K562 (cell line): Measurements from ENCODE around the gene NF1. TPM values are rescaled to one million over a fixed set of nuclear protein-coding genes. Genes with fewer than 3 reads are reported as not detected.

Experiments used
- ATAC-seq: fragments of 200-7000 bp; cut with Tn5 transposase; 3 replicates; pipeline ENCODE4 v1.9.1; 2020; ENCODE audit warnings: moderate library complexity
- BruUV-seq: library from RNA; stranded (reverse); fragments of 400-500 nt; replicated peaks from 2 replicates; lab custom pipeline; 2021; lab: Mats Ljungman, UMichigan
- CTCF ChIA-PET: fragments of 300-600 bp; formaldehyde crosslinking; extraction: SDS; loops from one replicate; lab custom pipeline; 2021; ENCODE audit warnings: low intra/inter-chr PET ratio; lab: Yijun Ruan, JAX
- POLR2A ChIA-PET: fragments of 300-600, 350-650 bp; sonication (Branson Sonifier 250); formaldehyde crosslinking; extraction: SDS; loops from one replicate; lab custom pipeline; 2021; ENCODE audit warnings: antibody characterized with exemption, inconsistent platforms; lab: Yijun Ruan, JAX
- DNase-seq, 4 experiments: peaks; one replicate each; pipeline versions ENCODE4 v3.0.0 to v3.0.0-alpha.2; 2011 to 2018; ENCODE audit warnings: low spot score in 3 of 4, mixed read lengths in 3 of 4; ENCODE audit errors: extremely low read depth in 1 of 4
- FAIRE-seq: peaks from 2 replicates; lab custom pipeline; 2011; peaks lifted over from hg19 to GRCh38; lab: Jason Lieb, UNC
- H2AFZ ChIP-seq: 2 replicates; pipeline ENCODE4 v1.6.0; 2011; ENCODE audit warnings: low read depth, low read length, control low read depth, inconsistent platforms
- H3K27ac ChIP-seq: fragments of 200-600 bp; 3 replicates; pipeline ENCODE4 v1.8.0; 2011; ENCODE audit warnings: low read depth, mild to moderate bottlenecking, control low read depth, inconsistent platforms, low read length, moderate library complexity, mixed read lengths; ENCODE audit errors: extremely low read depth
- H3K27me3 ChIP-seq, 2 experiments: fragments of 300-600 bp in 1 of 2; 2 replicates in 1 of 2; 3 replicates in 1 of 2; pipeline versions ENCODE4 v1.6.0 to v1.8.0; 2011; ENCODE audit warnings: inconsistent platforms in 2 of 2, low read length in 2 of 2, mild to moderate bottlenecking in 1 of 2, mixed read lengths in 1 of 2, moderate library complexity in 1 of 2; ENCODE audit not compliant: control insufficient read depth in 2 of 2, insufficient read depth in 2 of 2
- H3K36me3 ChIP-seq: fragments of 300-600 bp; 3 replicates; pipeline ENCODE4 v1.8.0; 2011; ENCODE audit warnings: mild to moderate bottlenecking, low read length, inconsistent platforms; ENCODE audit not compliant: control insufficient read depth, insufficient read depth
- H3K4me1 ChIP-seq, 2 experiments: fragments of 200-600 bp in 1 of 2; replicated peaks in 1 of 2; 2 replicates in 1 of 2; 3 replicates in 1 of 2; pipeline versions ENCODE4 v1.5.1 to v1.8.0; 2011; ENCODE audit warnings: inconsistent platforms in 2 of 2, low read length in 2 of 2, mild to moderate bottlenecking in 1 of 2, mixed read lengths in 1 of 2, moderate library complexity in 1 of 2; ENCODE audit not compliant: control insufficient read depth in 2 of 2, insufficient read depth in 2 of 2
- H3K4me2 ChIP-seq: 2 replicates; pipeline ENCODE4 v1.6.1; 2011; ENCODE audit warnings: low read length, control low read depth, inconsistent platforms, mixed read lengths; ENCODE audit not compliant: insufficient read depth
- H3K4me3 ChIP-seq: fragments of 200-600 bp; sonication (generic), shearing (Covaris generic); 2 replicates; pipeline ENCODE4 v1.5.1; 2016; ENCODE audit warnings: control low read depth, inconsistent platforms
- H3K79me2 ChIP-seq: fragments of 200-600 bp; 3 replicates; pipeline ENCODE4 v1.8.0; 2011; ENCODE audit warnings: low read length, inconsistent platforms; ENCODE audit not compliant: control insufficient read depth, insufficient read depth
- H3K9ac ChIP-seq, 2 experiments: 2 replicates each; pipeline versions ENCODE4 v1.6.0 to v1.6.1; 2011; ENCODE audit warnings: low read depth in 2 of 2, low read length in 2 of 2, control low read depth in 1 of 2, inconsistent platforms in 1 of 2, mild to moderate bottlenecking in 1 of 2, mixed read lengths in 1 of 2; ENCODE audit not compliant: insufficient read depth in 1 of 2
- H3K9me1 ChIP-seq: one replicate; pipeline ENCODE4 v1.6.0; 2011; ENCODE audit warnings: inconsistent platforms, mild to moderate bottlenecking, low read length, moderate library complexity; ENCODE audit not compliant: control insufficient read depth, insufficient read depth
- H3K9me3 ChIP-seq: replicated peaks from 2 replicates; pipeline ENCODE4 v1.5.1; 2011; ENCODE audit warnings: low read depth, low read length, inconsistent platforms; ENCODE audit not compliant: control insufficient read depth, insufficient read depth
- H4K20me1 ChIP-seq: replicated peaks from 2 replicates; pipeline ENCODE4 v1.6.1; 2011; ENCODE audit warnings: low read length, inconsistent platforms, mixed read lengths; ENCODE audit not compliant: control insufficient read depth, insufficient read depth
- C11orf30 ChIP-seq: fragments of 450-650 bp; IDR thresholded peaks from 2 replicates; pipeline ENCODE4 v1.6.1; 2016; ENCODE audit warnings: low read depth, mild to moderate bottlenecking
- CCAR2 ChIP-seq: fragments of 200-400 bp; formaldehyde crosslinking; IDR thresholded peaks from 2 replicates; pipeline ENCODE4 v1.6.1; 2017; ENCODE audit warnings: mild to moderate bottlenecking, low read depth, low read length
- DIDO1 ChIP-seq: fragments of 450-650 bp; IDR thresholded peaks from 2 replicates; pipeline ENCODE4 v1.6.1; 2016; ENCODE audit warnings: low read depth, missing biosample characterization, missing genetic modification characterization
- DNMT1 ChIP-seq: fragments of 450-650 bp; IDR thresholded peaks from 2 replicates; pipeline ENCODE4 v1.6.1; 2016; ENCODE audit warnings: antibody characterized with exemption, mild to moderate bottlenecking
- GMEB1 ChIP-seq: fragments of 250-450 bp; sonication (Bioruptor Pico); IDR thresholded peaks from 2 replicates; pipeline ENCODE4 v1.4.0; 2020; ENCODE audit warnings: mild to moderate bottlenecking
- JUND ChIP-seq, 2 experiments: IDR thresholded peaks; 2 replicates in 1 of 2; 3 replicates in 1 of 2; pipeline ENCODE4 v1.6.1; 2011; ENCODE audit warnings: borderline replicate concordance in 2 of 2, low read depth in 2 of 2, low read length in 2 of 2, improper control_type of control experiment in 1 of 2, missing biosample characterization in 1 of 2, missing genetic modification characterization in 1 of 2, missing genetic modification reagents in 1 of 2
- KLF10 ChIP-seq: fragments of 250-450 bp; sonication (Bioruptor Pico); IDR thresholded peaks from 2 replicates; pipeline ENCODE4 v1.6.1; 2021; ENCODE audit warnings: matching md5 sums
- KLF16 ChIP-seq: IDR thresholded peaks from 2 replicates; pipeline ENCODE4 v1.6.1; 2016; ENCODE audit warnings: antibody characterized with exemption
- MAFG ChIP-seq: fragments of 450-650 bp; conservative IDR thresholded peaks from 2 replicates; pipeline ENCODE4 v1.6.1; 2016; ENCODE audit warnings: missing genetic modification characterization, missing compliant biosample characterization
- MTA2 ChIP-seq: fragments of 450-650 bp; IDR thresholded peaks from 2 replicates; pipeline ENCODE4 v1.6.1; 2016; ENCODE audit warnings: low read depth
- MTA3 ChIP-seq: fragments of 450-650 bp; formaldehyde crosslinking; IDR thresholded peaks from 2 replicates; pipeline ENCODE4 v1.6.1; 2017; ENCODE audit warnings: mild to moderate bottlenecking, borderline replicate concordance
- NCOR1 ChIP-seq: fragments of 450-650 bp; IDR thresholded peaks from 2 replicates; pipeline ENCODE4 v1.6.1; 2016; ENCODE audit warnings: mild to moderate bottlenecking, moderate library complexity
- RBM14 ChIP-seq: fragments of 200-400 bp; formaldehyde crosslinking; IDR thresholded peaks from 2 replicates; pipeline ENCODE4 v1.6.1; 2018; ENCODE audit warnings: low read depth, mild to moderate bottlenecking, low read length, moderate library complexity, borderline replicate concordance; ENCODE audit not compliant: insufficient read depth
- SMARCB1 ChIP-seq: IDR thresholded peaks from 2 replicates; pipeline ENCODE4 v1.6.1; 2011; ENCODE audit warnings: improper control_type of control experiment, low read depth; ENCODE audit not compliant: insufficient read length
- SRSF7 ChIP-seq: fragments of 200-400 bp; formaldehyde crosslinking; optimal IDR thresholded peaks from 2 replicates; pipeline ENCODE3; 2017; ENCODE audit warnings: mild to moderate bottlenecking, low read depth, low read length
- TEAD4 ChIP-seq, 2 experiments: sonication (generic) in 1 of 2; formaldehyde crosslinking in 1 of 2; IDR thresholded peaks; 2 replicates each; pipeline versions ENCODE4 v1.6.1 to v1.8.0; 2012 to 2022; ENCODE audit warnings: borderline replicate concordance in 1 of 2, inconsistent platforms in 1 of 2, low read length in 1 of 2, mild to moderate bottlenecking in 1 of 2, missing genetic modification reagents in 1 of 2
- ZBTB33 ChIP-seq: sonication (generic); formaldehyde crosslinking; IDR thresholded peaks from 2 replicates; pipeline ENCODE4 v1.8.1; 2023; ENCODE audit warnings: mild to moderate bottlenecking, missing genetic modification reagents
- ZFP1 ChIP-seq: fragments of 450-650 bp; formaldehyde crosslinking; IDR thresholded peaks from 2 replicates; pipeline ENCODE4 v1.4.0; 2020; ENCODE audit warnings: mild to moderate bottlenecking, mixed read lengths
- ZNF175 ChIP-seq: fragments of 200-800 bp; sonication (Bioruptor generic); IDR thresholded peaks from 2 replicates; pipeline ENCODE4 v1.6.1; 2016; ENCODE audit warnings: low read depth, mild to moderate bottlenecking, missing genetic modification characterization, missing compliant biosample characterization
- ZNF316 ChIP-seq: fragments of 450-650 bp; IDR thresholded peaks from 2 replicates; pipeline ENCODE4 v1.6.1; 2016
- ZNF644 ChIP-seq: fragments of 200-800 bp; sonication (Bioruptor generic); IDR thresholded peaks from 2 replicates; pipeline ENCODE4 v1.6.1; 2016; ENCODE audit warnings: low read depth, missing genetic modification characterization, missing compliant biosample characterization
- in situ Hi-C: fragments of 300-500 bp; cut with MboI; formaldehyde crosslinking; loops from 4 replicates; pipeline ENCODE4 v1.15.0; 2018; ENCODE audit warnings: inconsistent platforms, mixed read lengths
- intact Hi-C: fragments of 100-400 bp; cut with micrococcal nuclease; formaldehyde crosslinking; loops from 2 replicates; pipeline ENCODE4 v1.14.2; 2022
- polyA plus RNA-seq, 8 experiments: library from polyadenylated mRNA; depleted of rRNA in 4 of 8; stranded (reverse) in 5 of 8; unstranded in 3 of 8; fragments of >200 nt; fragmentation: Nextera tagmentation in 2 of 8; fragmentation: Illumina TruSeq in 1 of 8; extraction: Ambion mirVana in 2 of 8; extraction: Trizol in 1 of 8; gene quantifications; 2 replicates each; pipeline versions ENCODE4 v1.2.1 to v1.2.3, GENCODE V29; 2011 to 2014; ENCODE audit warnings: inconsistent platforms in 1 of 8, missing spikeins in 1 of 8
- total RNA-seq, 7 experiments: library from RNA; depleted of rRNA in 6 of 7; stranded (reverse); fragments of >200 nt in 6 of 7; fragmentation: Illumina TruSeq in 2 of 7; extraction: Trizol in 2 of 7; gene quantifications; 2 replicates each; pipeline versions ENCODE4 v1.2.1 to v1.2.3, GENCODE V29; 2011 to 2021; ENCODE audit warnings: low replicate concordance in 1 of 7

The NF1 gene
- total and polyA plus RNA-seq, 9 of the 15 experiments (the other 6 are each of a cell fraction or from before 2014, with no cell fraction given) = 3.4 to 41.9 (median 24.3) TPM

GRCh38 chr17:31272236-31272635, 177.5 kb downstream of the NF1 start (continued):
- no peak for TF ChIP-seq GMEB1 (CRISPR knock-in tag)
- no peak for TF ChIP-seq ZBTB33 (CRISPR knock-in tag)
- no peak for TF ChIP-seq DNMT1
- no peak for TF ChIP-seq KLF16
- TF ChIP-seq KLF10 (CRISPR knock-in tag) = no peak
- TF ChIP-seq MTA2 = no peak
- TF ChIP-seq CCAR2 = no peak

- H3K27ac ChIP-seq = no peak overlapping the region
- H3K9me3 ChIP-seq = no peaks in the 10 kb centered on the region
- H3K4me3 ChIP-seq = no peak overlapping the region
- ATAC-seq (no peak), FAIRE-seq (no peak), DNase-seq (no peak)
- no peaks in the 10 kb centered on the region for H3K27me3 ChIP-seq
- no peaks in the 10 kb centered on the region; the same call in 1 of the 2 replicates for H4K20me1 ChIP-seq
- H2AFZ ChIP-seq = no peak overlapping the region
- no TSS peak for BruUV-seq
- H3K9ac ChIP-seq = no peak overlapping the region
- POLR2A ChIA-PET = no interaction called here
- no peaks in the 10 kb centered on the region; a peak in 1 of 5 replicates for H3K4me1 ChIP-seq
- H3K9me1 ChIP-seq = no peaks in the 10 kb centered on the region
- CTCF ChIA-PET = no interaction called here
- no peaks in the 10 kb centered on the region for H3K79me2 ChIP-seq
- intact Hi-C loops (no loop called here), in situ Hi-C loops (no loop called here)
- no peak overlapping the region for H3K4me2 ChIP-seq
- peaks cover 35% of the 10 kb centered on the region for H3K36me3 ChIP-seq
- TF ChIP-seq SRSF7 (no peak), SMARCB1 (no peak), NCOR1 (no peak), C11orf30 (peak; percentile 38), DIDO1 (tag) (no peak), TEAD4 (IDR thresholded peaks at IDR 0.05; ENCODE audit: low read length) (no peak), TEAD4 (CRISPR knock-in tag; IDR thresholded peaks at IDR 0.05; ENCODE audit: borderline replicate concordance) (no peak), RBM14 (no peak), ZNF316 (peak; percentile 48), MAFG (tag) (0 out of 2 replicates have a peak, but pooled peaks have one; percentile 12), ZFP1 (CRISPR knock-in tag) (no peak), MTA3 (no peak), ZNF175 (CRISPR knock-in tag) (no peak), ZNF644 (tag) (no peak), JUND (IDR thresholded peaks at IDR 0.05; ENCODE audit: borderline replicate concordance, low read depth, low read length) (no peak), JUND (tag; IDR thresholded peaks at IDR 0.05; ENCODE audit: borderline replicate concordance, low read depth, low read length) (no peak)
Measured at GRCh38 chr17:31272803-31273202, 178.0 kb downstream of the NF1 start.
